ENCODE results near the gene TRIP13.

The TRIP13 gene

DNA sequence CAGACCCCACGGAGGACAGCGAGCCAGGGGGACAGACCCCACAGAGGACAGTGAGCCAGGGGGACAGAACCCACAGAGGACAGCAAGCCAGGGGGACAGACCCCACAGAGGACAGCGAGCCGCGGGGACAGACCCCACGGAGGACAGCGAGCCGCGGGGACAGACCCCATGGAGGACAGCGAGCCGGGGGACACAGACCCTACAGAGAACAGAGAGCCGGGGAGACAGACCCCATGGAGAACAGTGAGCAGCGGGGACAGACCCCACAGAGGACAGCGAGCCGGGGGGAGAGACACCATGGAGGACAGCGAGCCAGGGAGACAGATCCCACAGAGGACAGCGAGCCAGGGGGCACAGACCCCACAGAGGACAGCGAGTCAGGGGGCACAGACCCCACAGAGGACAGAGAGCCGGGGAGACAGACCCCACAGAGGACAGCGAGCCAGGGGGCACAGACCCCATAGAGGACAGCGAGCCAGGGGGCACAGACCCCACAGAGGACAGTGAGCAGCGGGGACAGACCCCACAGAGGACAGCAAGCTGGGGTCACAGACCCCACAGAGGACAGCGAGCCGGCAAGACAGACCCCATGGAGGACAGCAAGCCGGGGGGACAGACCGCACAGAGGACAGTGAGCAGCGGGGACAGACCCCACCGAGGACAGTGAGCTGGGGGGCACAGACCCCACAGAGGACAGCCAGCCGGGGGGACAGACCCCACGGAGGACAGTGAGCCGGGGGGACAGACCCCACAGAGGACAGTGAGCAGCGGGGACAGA lies 37.5 kb upstream of the TRIP13 start:
- DNase-seq = no peak

DNA sequence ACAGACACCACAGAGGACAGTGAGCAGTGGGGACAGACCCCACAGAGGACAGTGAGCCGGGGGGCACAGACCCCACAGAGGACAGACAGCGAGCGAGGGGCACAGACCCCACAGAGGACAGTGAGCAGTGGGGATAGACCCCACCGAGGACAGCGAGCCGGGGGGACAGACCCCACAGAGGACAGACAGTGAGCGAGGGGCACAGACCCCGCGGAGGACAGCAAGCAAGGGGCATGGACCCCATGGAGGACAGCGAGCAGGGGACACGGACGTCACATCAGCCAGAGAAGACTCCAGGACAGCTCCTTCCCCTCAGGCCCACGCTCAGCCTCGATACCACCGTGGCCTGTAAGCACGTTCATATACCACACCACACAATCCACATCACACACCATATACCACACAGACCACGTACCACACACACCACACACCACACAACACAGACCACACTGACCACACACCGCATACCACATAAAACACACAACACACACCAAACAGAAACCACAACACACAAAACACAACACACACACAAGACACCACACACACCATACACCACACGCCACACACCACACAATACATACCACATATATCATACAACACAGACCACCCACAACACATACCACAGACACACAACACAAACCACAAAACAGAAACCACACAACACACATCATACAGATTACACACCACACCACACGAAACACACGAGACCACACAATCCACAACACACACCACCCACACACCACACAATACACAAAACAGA lies 36.7 kb upstream of the TRIP13 start:
- no peak for DNase-seq

DNA sequence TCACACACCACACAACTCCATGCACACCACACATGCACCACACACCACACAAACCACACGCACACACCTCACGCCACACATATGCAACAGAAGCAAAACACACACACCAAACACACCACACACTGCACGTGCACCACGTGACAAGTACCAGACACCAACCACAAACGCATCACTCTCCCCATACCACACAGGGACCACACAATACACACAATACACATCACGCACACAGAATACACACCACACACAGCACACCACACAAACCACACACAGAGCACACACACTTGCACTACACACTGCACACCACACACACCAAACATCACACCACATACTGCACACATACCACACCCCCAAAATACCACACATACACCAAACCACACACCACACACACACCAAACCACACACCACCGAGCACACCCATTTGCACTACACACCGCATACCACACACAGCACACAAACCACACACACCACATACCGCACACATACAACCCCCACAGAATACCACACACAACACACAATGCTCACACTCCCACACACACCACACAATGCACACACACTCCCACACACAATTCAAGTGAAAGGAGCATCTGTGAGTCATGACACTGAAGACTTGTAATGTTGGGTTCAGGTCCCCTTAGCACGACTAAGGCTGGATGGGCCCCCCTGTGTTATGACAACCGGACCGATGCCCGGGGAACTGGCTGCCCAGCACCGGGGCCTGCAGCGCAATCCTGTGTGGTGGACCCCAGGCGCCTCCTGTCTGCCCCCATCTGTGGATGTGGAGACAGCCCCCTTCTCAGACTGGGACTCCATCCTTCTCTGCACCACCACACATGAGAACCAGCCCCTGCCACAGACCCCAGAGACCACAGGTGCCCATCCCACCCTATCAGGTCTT lies 35.9 kb upstream of the TRIP13 start:
- DNase-seq = no peak

DNA sequence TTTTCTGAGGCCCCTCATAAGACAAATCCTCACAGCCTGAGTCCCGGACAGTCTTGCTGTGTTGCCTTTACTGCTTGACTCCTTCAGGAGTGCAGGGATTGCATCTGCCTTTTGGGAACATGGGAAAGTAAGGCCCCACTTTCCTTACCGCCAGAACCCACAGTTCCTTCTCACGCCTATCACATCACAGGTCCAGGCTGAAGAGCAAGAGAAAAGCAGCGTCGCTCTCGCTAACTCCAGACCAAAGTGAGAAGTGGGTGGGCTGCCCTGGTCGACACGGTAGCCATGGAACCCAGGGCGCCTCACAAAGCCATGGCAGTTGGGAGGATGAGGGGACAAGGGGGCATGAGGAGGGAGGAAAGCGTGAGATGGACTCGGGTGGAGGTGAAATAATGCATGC lies 34.0 kb upstream of the TRIP13 start:
- DNase-seq = no peak

DNA sequence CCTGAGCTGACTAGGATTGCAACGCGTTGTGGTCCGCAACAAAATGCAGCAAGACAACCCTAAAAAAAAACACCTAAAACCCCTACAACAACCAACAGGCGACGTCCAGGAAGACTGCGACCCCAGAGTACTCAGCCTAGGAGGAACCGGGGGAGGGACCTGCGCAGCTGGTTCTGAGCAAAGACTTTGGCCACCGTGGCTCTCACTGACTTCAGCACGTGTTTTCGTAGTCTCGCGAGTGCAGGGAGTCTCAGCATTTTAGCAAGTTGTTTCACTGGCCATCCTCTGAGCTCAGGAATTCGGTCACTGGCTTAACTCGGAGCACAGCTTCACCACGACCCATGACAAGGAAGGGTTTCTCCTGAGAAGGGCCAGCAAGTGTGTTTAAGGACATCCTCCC lies 33.3 kb upstream of the TRIP13 start:
- no peak for DNase-seq

DNA sequence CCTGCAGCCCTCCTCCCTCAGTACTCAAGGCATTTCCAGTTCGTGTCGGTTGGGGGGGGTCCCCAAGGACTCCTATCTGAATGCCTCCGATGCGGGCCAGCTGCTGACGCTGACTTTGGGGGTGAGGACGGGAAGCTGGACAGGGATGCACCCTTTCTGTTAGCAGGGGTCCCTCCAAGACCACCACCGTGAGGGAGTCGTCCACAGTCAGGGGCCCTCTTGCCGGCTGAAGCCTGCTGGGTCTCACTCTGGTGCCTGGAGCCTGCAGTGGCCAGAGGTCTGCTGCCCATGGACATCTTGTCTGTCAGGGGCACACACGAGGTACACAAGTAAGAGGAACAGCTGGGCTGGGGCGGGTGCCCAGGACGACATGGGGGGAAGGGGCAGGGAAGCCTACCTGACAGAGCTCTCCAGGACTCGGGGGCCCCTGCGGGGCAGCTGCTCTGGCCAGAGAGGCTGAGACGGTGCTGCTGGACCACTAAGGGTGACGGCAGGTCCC lies 32.8 kb upstream of the TRIP13 start:
- no peak for DNase-seq

DNA sequence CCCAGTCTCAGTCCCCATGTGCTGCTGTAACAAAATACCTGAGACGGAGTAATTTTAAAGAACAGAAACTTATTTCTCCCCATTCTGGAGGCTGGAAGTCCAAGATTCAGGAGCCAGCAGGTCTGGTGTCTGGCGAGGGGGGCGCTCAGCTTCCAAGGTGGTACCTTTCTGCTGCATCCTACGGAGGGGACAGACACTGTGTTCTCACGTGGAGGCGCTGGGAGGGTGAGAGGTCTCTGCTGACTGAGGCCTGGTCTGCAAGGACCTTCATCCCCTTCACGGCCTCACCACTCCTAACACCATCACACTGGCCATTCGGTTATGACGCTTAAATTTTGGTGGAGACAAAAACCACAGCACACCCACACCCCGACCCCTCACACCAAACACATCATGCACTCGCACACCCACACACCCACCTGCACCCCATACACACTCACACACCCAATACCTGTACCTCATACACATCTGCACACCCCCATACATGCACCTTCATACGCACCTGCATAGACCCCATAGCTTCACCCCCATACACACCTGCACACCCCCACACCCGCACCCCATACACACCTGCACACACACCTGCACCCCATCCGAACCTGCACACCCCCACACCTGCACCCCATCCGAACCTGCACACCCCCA lies 32.1 kb upstream of the TRIP13 start:
- no peak for DNase-seq

DNA sequence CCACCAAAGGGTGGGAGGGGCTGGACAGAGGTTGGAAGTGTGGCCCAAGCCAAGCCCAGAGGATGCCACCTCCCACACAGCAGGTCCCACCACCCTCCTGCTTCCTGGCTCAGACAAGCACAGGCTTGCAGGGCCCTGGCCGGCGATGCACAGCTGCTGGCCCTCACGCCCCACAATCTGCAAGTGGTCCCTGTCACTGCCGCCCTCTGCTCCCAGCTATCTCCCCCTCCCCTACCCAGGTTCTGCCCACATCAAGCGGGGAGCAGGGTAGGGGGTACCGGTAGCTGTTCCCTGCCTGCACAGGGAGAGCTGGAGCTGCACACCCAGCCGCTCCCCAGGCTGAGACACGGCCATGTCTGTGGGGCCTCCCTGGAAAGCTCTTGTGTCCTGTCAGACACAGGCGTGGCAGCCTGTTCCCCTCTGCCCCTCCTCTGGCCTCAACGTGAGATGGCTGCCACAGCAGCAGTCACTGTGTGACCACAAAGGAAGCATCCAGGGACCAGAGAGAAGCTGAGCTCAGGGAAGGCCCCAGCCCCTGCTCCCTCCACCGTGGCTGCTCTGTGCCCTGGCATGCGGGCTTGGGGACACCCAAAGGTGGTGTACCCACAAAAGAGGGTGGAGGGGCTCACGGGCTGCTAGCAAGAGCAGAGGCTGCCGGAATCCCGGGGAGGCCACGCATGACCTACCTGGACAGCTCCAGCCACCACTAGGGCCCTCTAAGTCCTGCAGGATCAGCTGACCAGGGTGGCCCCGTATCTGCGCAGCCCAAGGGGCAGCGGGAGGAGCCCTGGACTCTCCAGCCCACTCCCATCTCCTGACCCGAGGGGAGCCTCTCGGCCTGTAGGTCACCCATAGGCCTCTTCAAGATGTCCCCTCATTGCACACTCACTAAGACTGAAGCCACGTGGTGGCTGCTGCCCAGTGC lies 31.0 kb upstream of the TRIP13 start:
- no peak for DNase-seq

DNA sequence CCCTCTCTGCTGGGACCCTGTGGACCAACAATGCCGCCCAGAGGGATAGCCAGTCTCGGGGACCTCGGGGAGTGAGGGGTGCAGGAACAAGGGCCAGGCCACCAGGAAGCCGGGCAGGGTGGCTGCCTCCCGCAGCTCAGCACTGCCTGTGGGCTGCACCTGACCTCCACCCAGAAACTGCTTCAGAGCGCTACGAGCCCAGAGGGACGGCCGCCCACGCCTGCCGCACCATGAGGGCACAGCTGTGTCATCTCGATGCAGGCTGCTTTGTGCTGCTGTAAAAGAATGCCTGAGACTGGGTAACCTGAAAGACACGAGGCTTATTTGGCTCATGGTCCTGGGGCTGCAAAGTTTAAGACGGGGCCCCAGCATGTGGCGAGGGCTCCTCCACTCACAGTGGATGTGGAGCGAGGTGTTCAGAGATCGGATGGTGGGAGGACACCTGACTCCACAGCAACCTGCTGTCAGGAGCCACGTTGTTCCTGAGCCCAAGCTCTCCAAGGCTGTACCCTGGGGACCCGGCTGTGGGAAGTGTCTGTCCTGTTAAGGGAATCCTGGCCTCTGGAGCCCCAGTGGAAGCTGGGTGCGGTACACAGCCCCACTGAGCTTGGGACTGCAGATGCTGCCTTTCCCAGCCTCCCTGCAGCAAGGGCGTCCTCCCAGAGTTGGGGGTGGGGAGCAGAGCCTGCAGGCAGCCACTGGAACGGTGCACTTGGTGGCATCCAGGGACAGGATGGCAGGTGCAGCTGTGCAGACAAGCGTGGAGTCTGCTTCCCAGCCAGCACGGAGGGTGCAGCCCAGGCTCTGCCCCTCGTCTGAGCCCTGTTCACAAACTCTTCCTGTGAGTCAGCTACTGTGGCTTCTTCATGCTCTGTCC lies 30.1 kb upstream of the TRIP13 start:
- no peak for DNase-seq

DNA sequence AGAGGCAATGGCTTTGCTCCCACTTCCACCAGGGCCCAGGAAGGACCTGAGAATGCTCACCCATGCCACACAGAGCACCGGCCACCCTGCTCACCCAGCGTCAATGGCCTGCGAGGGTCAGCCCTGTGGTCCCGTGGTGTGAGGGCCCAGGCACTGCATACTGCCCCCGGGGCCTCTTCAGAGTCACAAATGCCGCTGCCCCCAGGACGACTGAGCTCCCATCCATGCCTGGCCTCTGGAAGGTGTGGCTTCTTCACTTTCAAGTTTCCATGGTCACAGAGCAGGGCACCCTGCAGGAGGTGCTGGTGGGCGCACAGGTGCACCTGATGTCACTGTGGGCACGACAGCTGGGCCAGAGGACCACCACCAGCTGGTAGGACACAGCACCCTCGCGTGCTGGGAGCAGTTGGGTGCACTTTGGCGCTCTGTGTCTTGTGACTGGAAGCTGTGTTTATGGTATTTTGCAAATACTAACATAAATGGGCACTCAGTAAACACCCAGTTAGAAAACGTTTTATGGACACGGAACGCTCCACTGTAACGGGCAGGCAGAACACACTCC lies 29.4 kb upstream of the TRIP13 start:
- DNase-seq = no peak

DNA sequence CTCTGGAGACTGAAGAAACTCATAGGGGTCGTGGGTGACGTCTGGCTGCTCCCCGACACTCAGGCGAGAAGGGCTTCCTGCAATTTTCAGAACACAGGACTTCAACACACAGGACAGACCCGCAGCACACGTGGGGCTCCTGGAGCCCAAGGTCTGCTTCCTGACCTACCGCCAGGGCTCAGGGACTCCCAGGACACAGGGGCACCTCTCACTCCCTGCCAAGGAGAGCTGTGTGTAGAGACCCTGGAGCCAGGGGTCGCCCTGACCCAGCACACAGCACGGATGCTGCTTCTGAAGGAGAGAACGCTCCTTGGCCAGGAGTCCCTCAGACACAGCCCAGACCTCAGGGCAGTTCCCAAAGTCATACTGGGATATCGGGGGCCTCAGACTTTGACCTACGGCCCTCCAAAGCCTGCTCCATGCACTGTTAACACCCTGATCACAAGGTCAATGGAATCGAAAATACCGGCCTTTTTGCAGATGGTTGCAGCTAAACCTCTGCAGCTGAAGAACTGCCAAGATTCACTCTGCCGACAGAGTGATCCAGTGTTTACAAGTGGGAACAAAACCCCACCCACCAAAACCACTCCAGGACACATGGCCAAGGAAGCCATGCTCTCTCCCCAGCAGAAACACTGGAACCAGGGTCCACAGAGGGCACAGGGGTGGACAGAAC lies 28.1 kb upstream of the TRIP13 start:
- DNase-seq = no peak

DNA sequence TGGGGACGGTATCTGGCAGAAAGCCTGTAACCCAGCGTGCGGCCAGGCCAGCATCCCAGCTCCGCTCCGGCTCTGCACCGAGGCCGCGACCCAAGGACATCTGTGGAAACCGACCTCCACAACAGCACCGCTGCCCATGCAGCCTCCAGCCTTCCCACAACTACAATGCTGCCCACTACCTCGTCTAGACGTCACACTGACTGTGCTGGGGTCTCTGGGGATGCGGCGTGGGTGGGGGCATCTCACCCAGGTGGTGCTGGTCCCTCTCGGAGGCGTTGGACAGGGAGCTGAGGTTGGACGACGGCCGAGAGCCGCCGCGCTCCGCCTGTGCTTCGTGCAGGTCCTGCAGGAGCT lies 27.5 kb upstream of the TRIP13 start:
- DNase-seq = no peak

DNA sequence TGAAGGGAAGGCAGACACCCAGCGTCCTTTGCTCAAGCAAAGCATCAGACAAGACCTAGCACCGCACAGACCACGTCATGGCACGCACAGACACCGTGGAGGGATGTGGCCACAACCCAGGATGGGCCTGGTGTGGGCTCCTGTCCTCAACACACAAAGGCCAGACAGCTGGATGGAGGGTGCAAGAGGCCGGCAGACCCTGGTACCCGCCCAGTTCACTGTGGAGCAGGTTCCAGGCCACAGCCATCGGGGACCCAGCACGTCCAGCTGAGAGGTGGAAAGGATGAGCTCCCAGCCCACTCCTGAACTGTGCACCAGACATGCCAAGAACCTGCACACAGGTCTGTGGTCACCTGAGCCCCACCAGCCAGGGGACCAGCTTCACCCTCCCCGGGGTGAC lies 26.9 kb upstream of the TRIP13 start:
- no peak for DNase-seq

DNA sequence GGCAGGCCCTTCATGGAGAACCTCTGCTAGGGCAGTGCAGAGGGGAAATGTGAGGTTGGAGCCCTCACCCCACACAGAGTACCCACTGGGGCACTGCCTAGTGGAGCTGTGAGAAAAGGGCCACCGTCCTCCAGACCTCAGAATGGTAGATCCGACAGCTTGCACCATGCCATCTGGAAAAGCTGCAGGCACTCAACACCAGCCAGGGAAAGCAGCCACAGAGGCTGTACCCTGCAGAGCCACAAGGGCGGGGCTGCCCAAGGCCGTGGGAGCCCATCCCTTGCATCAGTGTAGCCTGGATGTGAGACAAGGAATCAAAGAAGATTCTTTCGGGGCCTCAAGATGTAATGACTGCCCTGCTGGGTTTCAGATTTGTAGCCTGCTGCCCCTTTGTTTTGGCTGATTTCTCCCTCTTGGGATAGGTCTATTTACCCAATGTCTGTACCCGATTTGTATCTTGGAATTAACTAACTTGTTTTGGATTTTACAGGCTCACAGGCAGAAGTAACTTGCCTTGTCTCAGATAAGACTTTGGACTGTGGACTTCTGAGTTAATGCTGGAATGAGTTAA lies 25.3 kb upstream of the TRIP13 start:
- no peak for DNase-seq

DNA sequence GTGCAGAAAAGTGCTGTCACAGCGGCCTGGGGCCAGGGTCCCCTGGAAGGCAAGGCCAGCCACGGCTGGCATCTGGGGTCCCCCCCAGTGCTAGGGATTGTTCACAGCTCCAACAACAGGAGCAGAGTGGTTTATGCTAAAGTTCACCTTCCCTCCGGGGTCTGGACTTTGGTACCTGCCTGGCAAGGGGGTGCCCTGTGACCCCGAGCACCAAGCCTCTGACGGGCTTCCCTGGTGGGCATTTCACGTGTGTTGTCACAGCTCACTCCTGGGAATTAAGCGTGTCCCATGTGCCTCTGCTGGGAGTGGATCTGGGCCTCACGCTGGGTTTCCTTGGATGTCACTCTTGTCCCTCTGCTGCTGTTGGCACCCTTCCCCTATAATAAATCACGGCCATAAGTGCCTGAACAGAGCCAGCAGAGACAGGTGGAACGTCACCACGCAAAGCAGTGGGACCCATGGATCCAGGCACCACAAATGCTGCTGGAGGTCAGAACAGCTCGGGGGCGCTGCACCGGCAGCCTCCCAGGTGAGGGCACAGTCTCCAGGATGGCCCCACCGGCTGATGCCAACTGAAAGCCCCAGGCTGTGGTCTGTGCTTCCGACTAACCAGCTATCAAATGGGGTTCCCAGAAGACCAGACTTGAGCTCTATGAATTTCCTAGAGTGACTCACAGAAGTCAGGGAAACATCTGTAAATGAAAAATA lies 24.1 kb upstream of the TRIP13 start:
- DNase-seq = no peak

DNA sequence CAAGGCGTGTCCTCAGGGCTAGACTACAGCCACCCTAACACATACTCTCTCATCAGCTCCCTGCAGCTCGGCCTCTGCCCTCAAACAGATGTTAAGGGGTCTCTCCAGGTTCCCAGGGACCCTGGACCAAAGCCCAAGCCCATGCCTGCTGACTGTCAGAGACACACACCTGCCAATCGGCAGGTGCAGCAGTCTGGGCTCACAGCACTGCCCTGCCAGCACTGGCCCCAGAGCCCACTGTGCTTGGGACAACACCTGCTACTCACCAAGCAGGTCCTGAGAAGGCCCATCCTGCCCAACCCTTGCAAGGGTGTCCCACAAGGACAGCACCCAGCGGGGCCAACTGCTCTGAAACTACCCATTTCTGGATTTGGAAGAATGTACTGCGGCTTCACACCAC lies 21.7 kb upstream of the TRIP13 start:
- no peak for DNase-seq

DNA sequence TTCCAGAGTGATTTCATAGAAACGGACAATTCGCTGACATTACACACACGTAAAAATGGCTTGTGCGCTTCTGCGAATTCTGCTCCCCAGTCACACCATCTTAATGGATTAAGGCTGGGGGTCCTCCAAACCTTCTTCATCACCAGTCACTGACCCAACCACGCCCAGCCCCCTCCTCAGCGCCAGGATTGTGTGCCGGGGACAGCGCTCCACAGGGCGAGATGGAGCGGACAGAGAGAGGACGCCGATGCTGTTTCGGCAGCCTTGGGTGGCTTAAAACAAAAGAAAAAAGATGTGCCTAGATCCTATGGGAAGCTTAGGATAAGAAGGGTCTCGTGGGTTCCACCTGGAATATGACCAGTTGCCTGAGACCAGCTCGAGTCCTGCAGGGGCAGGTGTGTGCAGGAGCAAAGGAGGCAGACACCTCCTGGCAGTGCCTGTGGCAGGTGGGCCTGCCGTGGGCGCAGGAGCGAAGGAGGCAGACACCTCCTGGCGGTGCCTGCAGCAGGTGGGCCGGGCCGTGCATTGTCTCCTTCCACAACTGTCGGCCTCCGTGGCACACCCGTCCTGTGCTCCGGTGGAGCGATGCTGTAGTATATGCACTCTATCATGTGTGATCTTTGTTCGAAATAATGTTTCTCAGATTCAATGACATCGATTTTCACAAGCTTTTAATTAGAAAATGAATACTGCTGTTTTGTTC lies 20.9 kb upstream of the TRIP13 start:
- DNase-seq = no peak

DNA sequence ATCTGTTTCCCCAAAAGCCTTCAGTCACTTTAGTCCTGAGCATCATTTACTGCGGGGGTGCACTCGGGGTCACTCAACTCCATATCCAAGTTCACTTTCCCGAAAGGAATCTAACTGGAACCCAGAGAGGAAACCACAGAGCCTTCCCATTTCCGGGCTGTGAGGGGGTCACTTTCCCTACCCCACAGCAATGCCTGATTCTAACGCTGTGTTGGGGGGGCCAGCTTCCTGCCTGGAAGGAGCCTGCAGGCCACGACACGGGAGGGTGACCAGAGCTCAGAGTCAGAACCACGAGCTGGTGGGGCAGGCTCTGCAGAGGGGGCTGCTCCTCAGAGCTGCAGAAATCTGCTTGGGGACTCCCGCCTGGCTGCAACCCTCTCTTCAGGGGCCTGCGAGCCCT lies 20.4 kb upstream of the TRIP13 start:
- no peak for DNase-seq

Data from NCI-H2029 (cell line).